Adrenal gland (tissue), 12 donors: ENCODE data around the gene METRNL. TPM values are rescaled to one million over a fixed set of nuclear protein-coding genes. Genes with fewer than 3 reads are reported as not detected.

ENCODE experiments used
- DNase-seq, 7 donors: peaks; one replicate each; pipeline ENCODE4 v3.0.0-alpha.2; 2019 to 2020
- H3K27ac ChIP-seq, 5 donors: fragments of 200-600 bp; sonication (generic) in 4 of 5; 1 replicate in 3 of 5; 2 replicates in 2 of 5; pipeline versions ENCODE4 v1.5.1 to v1.8.0; 2016 to 2020; ENCODE audit warnings: mild to moderate bottlenecking in 1 of 5
- H3K27me3 ChIP-seq: fragments of 200-600 bp; 2 replicates; pipeline ENCODE4 v1.8.0; 2021
- H3K36me3 ChIP-seq, 2 donors: fragments of 200-600 bp; replicated peaks in 1 of 2; 1 replicate in 1 of 2; 2 replicates in 1 of 2; pipeline versions ENCODE4 v1.5.1 to v1.8.0; 2018 to 2022
- H3K4me1 ChIP-seq, 2 donors: fragments of 200-600 bp; replicated peaks in 1 of 2; 1 replicate in 1 of 2; 2 replicates in 1 of 2; pipeline versions ENCODE4 v1.5.1 to v1.8.0; 2018 to 2021
- H3K4me3 ChIP-seq, 4 donors: fragments of 200-600 bp; sonication (generic) in 3 of 4; one replicate each; pipeline ENCODE4 v1.5.1; 2016 to 2018
- H3K9me3 ChIP-seq, 3 donors: fragments of 200-600 bp; sonication (generic) in 1 of 3; replicated peaks in 1 of 3; 1 replicate in 2 of 3; 2 replicates in 1 of 3; pipeline versions ENCODE4 v1.5.1 to v1.8.0; 2016 to 2021
- CTCF ChIP-seq, 6 experiments: fragments of 450-650 bp in 4 of 6; fragments of 200-600 bp in 2 of 6; sonication (generic) in 1 of 6; IDR thresholded peaks; 1 replicate in 5 of 6; 2 replicates in 1 of 6; pipeline versions ENCODE4 v1.5.1 to v1.8.0; 2016 to 2021; ENCODE audit warnings: antibody characterized with exemption in 6 of 6, mild to moderate bottlenecking in 2 of 6, moderate library complexity in 1 of 6
- POLR2A ChIP-seq, 2 donors: fragments of 450-650 bp; IDR thresholded peaks; one replicate each; pipeline ENCODE4 v1.6.1; 2017; ENCODE audit warnings: antibody characterized with exemption in 2 of 2, mild to moderate bottlenecking in 2 of 2, moderate library complexity in 1 of 2
- WGBS, 4 donors: extraction: QIAGEN DNeasy Blood & Tissue Kit in 2 of 4; methylation state at CpG; one replicate each; pipeline versions ENCODE4 v1.1.5 to v1.1.7; 2013 to 2017; 5-methylcytosine and 5-hydroxymethylcytosine counted together
- intact Hi-C, 2 donors: fragments of 100-400 bp; cut with DNase I; formaldehyde crosslinking; loops; one replicate each; pipeline versions ENCODE4 v1.14.1 to v1.15.0; 2022 to 2023
- polyA plus RNA-seq, 3 donors: library from polyadenylated mRNA; stranded (reverse); fragments of 200-250 nt in 2 of 3; fragments of 350-450 nt in 1 of 3; fragmentation: Illumina TruSeq in 1 of 3; extraction: RNeasy Lipid Tissue Mini Kit (QIAGEN cat#74804) in 1 of 3; gene quantifications; one replicate each; pipeline ENCODE4 v1.2.3, GENCODE V29; 2013 to 2014
- total RNA-seq, 9 donors: library from RNA; depleted of rRNA in 4 of 9; stranded (reverse); fragments of >200 nt in 4 of 9; fragments of 120-200 nt in 1 of 9; fragmentation: NEBNext Ultra II Directional in 1 of 9; extraction: Animal tissue kit (Norgen Biotek cat#: 25700) in 1 of 9; gene quantifications; one replicate each; pipeline versions ENCODE4 v1.1.0 to v1.2.4, GENCODE V29; 2013 to 2023
- donor health status: healthy with polysubstance abuse.
- donor health status: Bipolar disorder and iron deficiency.
- donor health status: DM: yes; HTN: yes; CAD: no.
- donor health status: DM: no; HTN: no; CAD: no.
- donor health status: DM: no; HTN: no; CAD: no.
- donor health status: DM: yes; HTN: yes; CAD: no.

The METRNL gene
- total and polyA plus RNA-seq, 12 donors, result 1.9 to 72.7 (median 25.9) TPM

GRCh38 chr17:83061586-83061985 is 17.8 kb upstream of the METRNL start:
- H3K27me3 ChIP-seq, result no peaks in the 10 kb centered on the region
- no peaks in the 10 kb centered on the region for H3K4me1 ChIP-seq
- DNase-seq, result peak in 1 of 7 donors; percentile 21
- WGBS, 4 donors, result 79 to 85% (median 81%) methylated on average over 6 to 8 of the region's 8 CpGs
- no peaks in the 10 kb centered on the region for H3K36me3 ChIP-seq
- no peak overlapping the region for H3K27ac ChIP-seq
- TF ChIP-seq CTCF (IDR thresholded peaks at IDR 0.05), result no peak
- TF ChIP-seq POLR2A (IDR thresholded peaks at IDR 0.05), result no peak
- H3K9me3 ChIP-seq, result no peaks in the 10 kb centered on the region
- intact Hi-C loops, result no loop called here
- H3K4me3 ChIP-seq, result no peak overlapping the region

GRCh38 chr17:83062011-83062817 is 17.2 kb upstream of the METRNL start:
- Histone ChIP-seq H3K36me3 (no peaks in the 10 kb centered on the region), H3K4me1 (no peaks in the 10 kb centered on the region), H3K27ac (no peak overlapping the region), H3K27me3 (no peaks in the 10 kb centered on the region), H3K9me3 (no peaks in the 10 kb centered on the region), H3K4me3 (no peak overlapping the region)
- intact Hi-C loops, result no loop called here
- 75 to 91% (median 81%) methylated on average over 5 to 24 of the region's 24 CpGs for WGBS, 4 donors
- TF ChIP-seq CTCF (IDR thresholded peaks at IDR 0.05) (no peak), POLR2A (IDR thresholded peaks at IDR 0.05) (no peak)
- peak in 4 of 7 donors; percentile 5 to 40 (median 12) for DNase-seq

GRCh38 chr17:83062818-83063671 is 16.4 kb upstream of the METRNL start:
- Histone ChIP-seq H3K9me3 (no peaks in the 10 kb centered on the region), H3K27ac (no peak overlapping the region), H3K36me3 (no peaks in the 10 kb centered on the region), H3K27me3 (no peaks in the 10 kb centered on the region), H3K4me3 (no peak overlapping the region), H3K4me1 (no peaks in the 10 kb centered on the region)
- WGBS, 4 donors, result 76 to 90% (median 88%) methylated on average over 14 to 30 of the region's 30 CpGs
- intact Hi-C loops, result no loop called here
- DNase-seq, result peak in 3 of 7 donors; percentile 9 to 39 (median 12)
- TF ChIP-seq POLR2A (IDR thresholded peaks at IDR 0.05) (no peak), CTCF (IDR thresholded peaks at IDR 0.05) (no peak)

GRCh38 chr17:83064021-83064731 is 15.2 kb upstream of the METRNL start:
- DNase-seq, result peak in 6 of 7 donors; percentile 5 to 25 (median 10)
- Histone ChIP-seq H3K36me3 (no peaks in the 10 kb centered on the region), H3K27me3 (no peaks in the 10 kb centered on the region), H3K4me3 (no peak overlapping the region), H3K27ac (no peak overlapping the region), H3K4me1 (no peaks in the 10 kb centered on the region), H3K9me3 (no peaks in the 10 kb centered on the region)
- 85 to 93% (median 92%) methylated on average over 8 to 18 of the region's 18 CpGs for WGBS, 4 donors
- no peak for TF ChIP-seq CTCF (IDR thresholded peaks at IDR 0.05)
- no peak for TF ChIP-seq POLR2A (IDR thresholded peaks at IDR 0.05)
- intact Hi-C loops, result no loop called here
